AG20443 (cell line): ENCODE results near the gene PNPLA3.

ENCODE experiments used
- DNase-seq: peaks from one replicate; pipeline ENCODE4 v3.0.0; 2012; ENCODE audit warnings: low spot score, mixed read lengths

PNPLA3 gene

GRCh38 chr22:43923631-43924464, at the start of gene PNPLA3:
Gene PNPLA3, plus strand, starts transcription at chr22:43923805. Its CDS starts 107 bp downstream, at chr22:43923912.
- DNase-seq: peak; percentile 96

DNA sequence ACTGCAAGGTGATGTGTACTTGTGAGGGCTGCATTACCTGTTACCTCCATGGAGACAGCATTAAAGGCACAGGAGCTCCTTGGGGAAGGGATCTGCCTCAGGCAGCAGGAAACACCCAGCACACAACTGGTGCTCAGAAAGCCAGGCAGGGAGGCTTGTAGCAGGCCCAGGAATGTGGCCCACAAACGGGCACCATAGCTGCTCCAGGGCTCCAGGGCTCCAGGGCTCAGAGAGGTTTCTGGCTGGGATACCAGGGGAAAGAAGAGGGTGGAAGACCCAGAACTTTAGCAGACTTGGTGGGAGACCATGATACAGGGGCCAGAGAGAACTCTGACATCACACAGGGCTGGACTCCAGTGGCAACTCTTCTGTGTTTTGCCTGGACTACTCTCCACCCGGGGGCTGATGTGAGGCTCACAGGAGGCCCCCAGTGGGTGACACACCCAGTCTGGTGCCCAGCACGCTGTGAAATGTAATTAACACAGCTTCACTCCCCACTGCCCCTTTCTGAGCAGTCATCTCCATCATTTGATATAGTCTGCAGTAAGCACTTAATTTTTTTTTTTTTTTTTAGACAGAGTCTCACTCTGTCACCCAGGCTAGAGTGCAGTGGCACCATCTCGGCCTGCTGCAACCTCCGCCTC, 46.6 kb upstream of the PNPLA3 start:
- DNase-seq: no peak

DNA sequence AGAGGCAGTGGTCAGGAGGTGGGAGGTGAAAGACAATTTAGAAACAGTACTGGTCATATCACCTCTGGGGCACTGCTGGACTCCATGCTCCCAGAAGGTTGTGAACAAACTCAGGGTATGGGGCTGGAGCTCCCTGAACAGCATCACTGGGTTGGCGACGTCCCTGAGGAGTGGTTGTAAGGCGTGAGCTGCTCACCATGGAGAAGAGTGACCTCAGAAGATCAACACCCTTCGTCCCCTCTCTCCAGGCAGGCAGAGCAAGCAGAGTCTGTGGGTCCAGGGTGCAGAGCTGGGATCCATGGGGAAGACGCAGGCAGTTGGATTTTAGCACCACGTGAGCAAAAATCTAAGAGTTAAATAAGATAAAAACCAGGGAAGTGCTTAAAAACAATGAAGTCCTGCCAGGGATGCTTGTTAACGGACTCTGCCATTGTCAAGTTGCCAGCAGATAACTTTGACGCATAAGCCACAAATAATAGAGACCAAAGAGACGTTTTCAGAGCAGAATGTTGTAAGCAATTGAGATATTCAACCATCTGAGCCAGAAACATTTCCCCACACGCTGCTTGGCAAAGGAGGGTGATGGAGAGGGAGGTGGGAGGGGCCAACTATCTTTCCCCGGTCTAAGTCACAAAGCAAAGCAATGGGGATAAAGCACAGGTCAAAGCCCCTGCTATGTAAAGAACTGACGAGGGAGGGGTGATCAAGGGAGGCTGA, 45.4 kb upstream of the PNPLA3 start:
- no peak for DNase-seq

DNA sequence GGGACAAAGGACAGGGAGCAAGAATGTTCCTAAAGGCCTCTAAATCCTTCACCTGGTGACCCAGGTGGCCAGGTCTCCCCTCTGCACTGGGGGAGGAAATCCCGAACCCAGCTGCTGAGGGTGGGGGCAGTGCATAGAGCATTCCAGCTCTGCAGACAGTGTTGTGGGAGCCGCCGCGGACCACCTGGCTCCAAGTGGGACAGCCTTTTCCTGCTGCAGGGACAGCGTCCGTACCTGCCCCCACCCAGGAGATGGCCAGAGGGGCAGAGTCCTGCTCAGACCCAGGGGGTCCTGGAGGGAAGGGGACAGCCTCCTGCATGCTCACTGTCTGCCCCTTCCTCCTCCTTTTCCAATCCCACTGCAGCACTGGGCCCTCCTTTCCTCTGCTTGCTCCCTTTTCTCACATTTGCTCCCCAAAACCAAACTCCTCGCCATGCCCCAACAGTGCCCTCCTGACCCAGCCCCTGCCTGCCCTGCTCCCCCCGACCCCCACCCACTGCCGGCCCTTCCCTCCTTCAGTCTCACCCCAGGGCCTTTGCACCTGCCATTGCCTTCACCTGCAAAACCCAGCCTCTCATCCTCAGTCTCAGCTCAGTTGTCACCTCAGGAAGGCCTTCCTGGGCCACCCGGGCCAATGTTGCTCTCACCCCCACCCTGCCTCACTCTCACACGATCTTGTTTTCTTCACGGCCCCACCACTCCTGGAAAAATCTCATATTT, 44.6 kb upstream of the PNPLA3 start:
- DNase-seq: no peak

DNA sequence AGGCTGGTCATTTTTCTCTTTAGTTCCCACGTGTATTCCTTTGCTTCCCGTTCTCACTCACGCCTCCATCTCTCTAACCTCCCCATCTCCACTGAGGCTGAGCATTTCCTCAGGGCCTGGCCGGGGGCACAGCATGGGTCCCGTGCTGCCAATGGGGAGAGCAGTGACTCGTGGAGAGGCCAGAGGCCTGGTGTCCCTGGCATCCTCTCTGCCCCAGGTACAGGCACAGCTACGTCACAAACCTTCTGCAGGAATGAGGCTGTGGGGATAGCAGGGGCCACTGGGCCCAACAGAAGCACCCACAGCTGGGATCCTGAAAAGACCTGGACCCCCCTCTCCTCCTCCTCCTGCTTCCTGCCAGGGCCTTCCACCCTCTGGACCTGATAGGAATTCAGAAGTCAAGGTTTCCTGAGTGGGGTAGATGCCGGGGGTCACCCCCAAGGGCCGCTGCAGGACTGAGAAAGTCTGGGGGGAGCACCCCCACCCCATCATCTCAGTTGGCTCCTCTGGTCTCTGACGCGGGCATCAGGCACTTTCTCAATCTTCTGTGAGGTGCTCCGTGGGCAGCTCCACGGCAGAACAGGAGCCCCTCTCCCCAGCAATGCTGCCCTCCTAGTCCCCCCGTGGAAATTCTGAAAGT, 43.6 kb upstream of the PNPLA3 start:
- DNase-seq: no peak

DNA sequence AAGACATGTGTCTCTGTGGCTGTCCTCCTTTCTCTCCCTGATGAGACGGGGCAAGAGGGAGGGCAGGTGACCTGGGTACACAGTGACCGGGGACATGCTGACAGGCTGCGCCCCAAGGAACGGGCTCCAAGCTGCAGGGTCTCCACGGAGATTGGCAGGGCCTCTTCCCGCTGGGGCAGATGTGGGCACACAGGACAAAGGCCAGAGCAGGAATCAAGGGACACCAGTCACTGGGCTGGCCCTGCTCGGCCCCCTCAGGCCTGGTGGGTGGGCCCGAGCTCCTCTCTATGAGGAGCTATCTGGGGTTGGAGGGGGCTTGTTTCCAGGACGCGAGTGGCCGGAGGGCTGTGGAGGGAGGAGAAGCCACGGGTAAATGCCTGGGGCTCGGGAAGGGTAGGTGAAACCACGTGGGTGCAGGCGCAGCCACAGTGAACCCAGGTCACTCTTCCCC, 43.0 kb upstream of the PNPLA3 start:
- no peak for DNase-seq

DNA sequence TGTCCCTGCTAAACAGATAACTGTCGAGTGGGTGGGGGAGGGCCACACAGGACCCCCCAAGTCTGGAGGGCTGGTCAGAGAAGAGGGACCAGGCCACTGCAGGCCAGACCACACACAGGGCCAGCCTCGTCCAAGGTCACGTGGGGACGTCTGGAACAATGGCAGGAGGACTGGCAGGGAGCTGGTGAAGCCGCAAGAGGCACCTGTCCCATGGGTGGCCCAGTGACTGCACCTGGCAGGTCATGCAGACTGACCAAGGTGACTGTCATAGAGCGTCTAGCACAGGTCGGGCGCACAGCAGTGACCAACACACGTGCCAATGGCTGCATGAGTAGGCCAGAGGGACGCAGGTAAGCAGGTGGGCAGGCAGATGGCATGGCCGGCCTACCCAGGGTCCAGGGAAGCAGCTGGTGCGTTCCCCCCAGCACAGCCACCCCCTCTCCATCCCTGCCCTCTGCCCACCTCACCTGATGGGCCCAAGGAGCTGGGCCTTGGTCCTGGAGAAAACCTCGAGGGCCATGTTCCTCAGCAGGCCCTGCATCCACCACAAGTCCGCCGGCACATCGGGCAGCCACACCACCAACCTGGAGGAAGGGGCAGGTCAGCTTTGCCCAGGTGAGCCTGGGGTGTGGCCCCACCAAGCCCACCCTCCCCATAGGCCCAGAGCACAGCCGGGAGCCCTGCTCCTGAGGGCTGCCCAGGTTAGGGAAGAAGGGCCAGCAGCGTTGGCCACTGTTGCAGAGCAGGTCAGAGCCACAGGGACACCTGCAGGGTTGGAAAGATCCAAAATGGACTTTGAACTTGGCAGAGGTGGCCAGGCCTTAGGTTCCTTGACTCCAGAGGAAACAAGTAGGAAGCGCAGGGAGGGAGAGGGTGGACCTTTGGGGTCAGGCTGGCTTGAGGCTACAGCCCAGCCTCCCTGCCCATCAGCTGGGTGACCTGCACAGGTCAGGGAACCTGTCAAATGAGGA, 42.2 kb upstream of the PNPLA3 start:
- DNase-seq: no peak

GRCh38 chr22:43882122-43882767, 41.4 kb upstream of the PNPLA3 start:
- no peak for DNase-seq

DNA sequence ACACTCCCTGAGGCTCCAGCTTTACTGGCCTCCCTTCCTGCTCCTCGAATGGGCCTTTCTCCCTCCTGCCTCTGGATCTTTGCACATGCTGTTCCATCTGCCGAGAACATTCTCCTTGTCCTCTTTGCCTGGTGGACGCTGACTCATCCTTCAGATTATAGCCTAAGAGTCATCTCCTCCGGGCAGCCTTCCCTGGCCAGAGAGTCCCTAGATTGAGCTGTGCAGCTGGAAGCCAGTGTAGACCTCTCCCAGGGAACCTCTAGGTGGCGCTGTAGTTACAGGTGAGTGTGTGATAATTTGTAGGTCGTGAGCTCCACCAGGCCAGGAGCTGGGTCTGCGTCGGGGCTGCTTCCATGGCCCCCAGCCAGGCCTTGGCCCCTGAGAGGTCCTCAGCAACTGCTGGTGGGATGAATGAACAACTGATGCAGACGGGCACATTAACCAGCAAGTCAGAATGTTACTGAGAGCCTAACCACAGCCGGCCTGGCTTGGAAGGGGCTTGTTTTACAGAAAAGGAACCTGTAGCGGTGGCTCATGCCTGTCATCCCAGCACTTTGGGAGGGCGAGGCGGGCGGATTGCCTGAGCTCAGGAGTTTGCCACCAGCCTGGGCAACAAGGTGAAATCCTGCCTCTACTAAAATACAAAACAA, 40.5 kb upstream of the PNPLA3 start:
- peak; percentile 68 for DNase-seq

- no peak for DNase-seq
Observed at GRCh38 chr22:43883719-43884415, 39.7 kb upstream of the PNPLA3 start.

DNA sequence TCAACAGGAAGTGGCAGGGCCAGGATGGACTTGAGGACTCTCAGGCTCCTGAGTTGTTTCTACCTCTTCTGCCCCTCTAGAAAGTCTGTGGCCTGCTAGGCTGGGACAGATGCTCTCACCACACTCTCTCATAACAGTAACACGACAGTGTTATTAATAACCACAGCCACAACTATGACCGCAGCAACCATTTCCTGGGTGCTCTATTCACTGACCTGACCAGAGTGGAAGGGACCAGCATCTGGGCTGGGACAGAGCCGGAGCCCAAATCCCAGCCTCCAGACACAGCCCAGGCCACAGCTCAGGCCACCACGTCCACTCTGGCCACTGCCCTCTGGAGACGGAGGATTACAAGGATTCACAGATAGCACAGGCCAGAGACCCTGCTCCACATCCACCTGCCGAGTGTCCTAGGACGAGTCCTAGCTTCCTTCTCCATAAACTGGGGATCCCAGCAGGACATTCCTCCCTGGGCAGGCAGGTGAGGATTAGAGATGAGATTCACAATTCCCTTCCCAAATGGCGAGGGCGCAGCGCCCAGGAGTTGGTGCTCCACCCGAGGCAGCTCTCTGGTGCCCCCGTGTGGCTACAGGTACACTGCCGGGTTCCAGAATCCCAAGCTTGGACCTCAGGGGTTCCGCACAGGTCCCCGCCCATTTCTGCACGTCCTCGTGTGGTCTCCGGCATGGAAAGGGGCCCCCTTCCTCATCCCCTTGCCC, 38.8 kb upstream of the PNPLA3 start:
- peak; percentile 88 for DNase-seq

DNA sequence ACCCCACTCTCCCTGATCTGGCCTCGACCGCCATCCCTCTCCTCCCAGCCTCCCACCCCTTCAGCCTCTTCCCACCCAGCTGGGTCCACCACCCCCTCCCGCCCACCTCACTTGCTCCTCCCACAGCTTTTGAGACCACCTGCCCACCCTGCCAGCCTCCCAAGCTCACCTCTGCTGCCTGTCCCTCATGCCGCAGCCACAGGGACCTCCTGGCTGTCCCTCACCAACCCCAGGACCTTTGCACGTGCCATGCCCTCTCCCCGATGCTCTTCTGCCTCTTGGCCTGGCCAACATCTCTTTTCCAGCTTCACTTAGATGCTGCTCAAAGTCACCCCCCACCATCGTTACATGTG, 38.3 kb upstream of the PNPLA3 start:
- no peak for DNase-seq

GRCh38 chr22:43885786-43886185, 37.8 kb upstream of the PNPLA3 start:
- DNase-seq: no peak

- DNase-seq: no peak
Observed at GRCh38 chr22:43886231-43886630, 37.4 kb upstream of the PNPLA3 start.

DNA sequence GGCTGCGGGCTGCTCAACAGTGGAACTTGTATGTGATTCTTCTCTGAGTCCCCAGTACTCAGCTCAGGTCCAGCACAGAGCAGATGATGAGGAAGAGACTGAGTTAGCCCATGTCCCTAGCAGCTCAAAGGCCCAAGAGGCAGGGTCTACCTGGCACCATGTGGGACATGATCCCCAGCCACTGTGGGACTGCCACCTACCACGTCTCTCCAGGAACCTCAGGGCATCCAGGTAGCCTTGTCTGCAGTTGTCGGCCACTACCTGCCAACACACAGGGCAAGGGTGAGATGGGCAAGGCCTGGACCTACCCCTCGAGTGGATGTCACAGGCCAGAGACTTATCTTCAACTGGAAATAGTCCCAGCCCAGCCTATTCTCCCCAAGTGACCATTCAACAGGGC, 36.2 kb upstream of the PNPLA3 start:
- DNase-seq: no peak

DNA sequence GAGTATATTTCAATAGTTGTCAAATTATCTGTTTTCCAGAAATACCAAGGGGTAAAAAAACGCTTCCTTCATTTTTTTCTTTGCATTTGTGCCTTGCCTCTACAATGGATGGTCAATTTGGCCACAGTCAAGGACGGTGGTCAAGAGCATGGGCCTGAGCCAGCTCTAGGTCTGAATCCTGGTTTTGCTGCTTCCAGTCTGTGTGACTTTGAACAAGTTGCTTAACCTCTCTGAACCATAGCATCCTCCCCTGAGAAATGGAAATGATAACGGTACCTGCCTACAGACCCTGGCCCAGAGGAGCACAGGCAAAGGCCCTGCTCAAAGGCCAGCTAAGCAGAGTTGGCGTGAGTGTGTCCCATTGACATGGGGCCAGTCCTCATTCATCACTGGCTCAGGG, 34.9 kb upstream of the PNPLA3 start:
- DNase-seq: no peak

GRCh38 chr22:43889201-43889859, 34.3 kb upstream of the PNPLA3 start:
- no peak for DNase-seq

- DNase-seq: peak; percentile 58
Observed at GRCh38 chr22:43889860-43890253, 33.7 kb upstream of the PNPLA3 start.
